ENCODE measurements around the gene B4GALT6.

B4GALT6 gene

GRCh38 chr18:31631526-31631925 is 52.9 kb downstream of the B4GALT6 start:
- no peak for DNase-seq (ENCODE audit: low spot score)

DNA sequence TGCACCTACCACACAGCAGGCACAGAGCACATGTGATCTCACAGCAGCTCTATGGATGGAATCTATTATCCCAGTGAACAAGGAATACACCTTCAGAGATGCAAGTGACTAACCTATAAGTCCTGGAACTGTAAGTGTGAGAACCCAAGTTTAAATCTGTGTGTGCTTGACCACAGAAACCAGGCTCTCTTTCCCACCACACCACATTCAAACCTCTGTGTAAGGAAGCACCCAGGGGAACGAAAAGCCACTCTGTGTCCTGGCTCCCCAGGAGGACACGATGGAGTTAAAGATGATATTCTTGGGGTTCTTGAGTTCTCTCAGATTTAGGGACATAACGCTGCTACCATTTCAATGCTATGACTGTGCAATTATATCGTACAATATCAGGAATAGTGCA is 53.8 kb downstream of the B4GALT6 start:
- DNase-seq (ENCODE audit: low spot score), result no peak

- no peak for DNase-seq (ENCODE audit: low spot score)
Observed at GRCh38 chr18:31626409-31626808, 58.0 kb downstream of the B4GALT6 start.

DNA sequence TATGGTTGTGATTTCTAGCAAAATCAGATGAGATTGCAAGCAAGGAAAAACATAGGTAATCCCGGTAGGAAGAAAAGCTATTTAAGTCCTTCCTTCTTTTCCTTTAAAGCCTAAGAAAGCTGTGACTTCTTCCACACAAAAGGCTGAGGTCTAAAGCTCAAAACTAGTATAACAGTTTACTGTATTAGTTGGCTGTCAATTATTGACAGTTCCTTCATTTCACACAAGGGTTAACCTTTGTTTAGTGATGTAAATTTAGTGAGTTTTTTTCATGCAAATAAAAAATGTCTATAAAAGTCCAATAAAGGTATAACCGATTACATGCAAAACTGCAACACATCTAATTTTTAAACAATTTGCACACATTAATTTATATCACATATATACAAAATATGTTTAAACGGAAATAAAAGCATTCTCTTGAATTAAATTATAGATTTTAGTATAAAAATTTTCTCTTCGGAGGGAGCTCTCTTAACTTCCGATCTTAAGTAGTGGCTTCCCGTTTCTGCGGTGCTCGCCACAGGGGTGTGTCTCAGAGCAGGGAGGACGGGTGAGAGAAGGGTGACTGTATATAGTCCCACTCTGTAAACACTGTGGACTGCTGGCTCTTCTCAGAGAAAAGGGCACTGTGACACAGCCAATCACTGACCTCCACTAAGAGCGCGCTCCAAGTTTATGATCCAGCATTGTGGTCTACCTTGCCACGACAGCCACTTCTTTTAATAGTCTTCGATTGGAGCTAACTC is 59.3 kb downstream of the B4GALT6 start:
- no peak for DNase-seq (ENCODE audit: low spot score)

DNA sequence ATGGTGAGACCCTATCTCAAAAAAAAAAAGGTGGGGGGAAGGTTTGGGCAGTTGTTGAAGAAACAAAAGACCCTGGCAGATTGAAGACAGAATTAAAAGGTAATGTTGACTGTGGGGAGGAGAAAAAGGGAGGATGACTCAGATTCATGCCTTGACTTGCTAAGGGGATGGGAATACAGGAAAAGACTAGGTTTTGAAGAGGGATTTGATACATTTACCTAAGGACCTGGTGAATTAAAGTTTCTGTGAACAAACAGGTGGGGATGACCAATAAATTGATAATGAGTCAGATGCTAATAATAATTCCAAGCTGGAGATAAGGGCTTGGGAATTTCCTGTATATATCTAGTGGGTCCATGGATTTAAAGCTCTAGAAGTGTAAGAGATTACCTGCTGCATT is 65.1 kb downstream of the B4GALT6 start:
- DNase-seq (ENCODE audit: low spot score), result no peak

DNA sequence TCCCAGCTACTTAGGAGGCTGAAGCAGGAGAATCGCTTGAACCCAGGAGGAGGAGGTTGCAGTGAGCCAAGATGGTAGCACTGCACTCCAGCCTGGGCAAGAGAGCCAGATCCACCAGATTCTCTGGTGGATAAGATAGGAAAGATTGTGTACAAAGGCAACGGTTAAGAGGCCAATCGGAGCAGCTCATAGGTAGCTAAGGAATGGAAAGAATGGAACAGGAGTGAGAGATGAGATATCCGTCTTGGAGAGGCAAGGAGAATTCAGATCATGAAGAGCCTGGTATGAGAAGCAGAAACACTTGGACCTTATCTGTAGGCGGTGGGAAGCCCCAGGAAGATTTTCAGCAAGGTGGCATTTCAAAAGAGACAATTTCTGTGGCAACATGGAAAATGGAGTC is 65.6 kb downstream of the B4GALT6 start:
- DNase-seq (ENCODE audit: low spot score), result no peak

GRCh38 chr18:31617031-31617717 is 67.2 kb downstream of the B4GALT6 start:
- DNase-seq (ENCODE audit: low spot score), result no peak

- DNase-seq (ENCODE audit: low spot score), result no peak
Observed at GRCh38 chr18:31616586-31616985, 67.8 kb downstream of the B4GALT6 start.

DNA sequence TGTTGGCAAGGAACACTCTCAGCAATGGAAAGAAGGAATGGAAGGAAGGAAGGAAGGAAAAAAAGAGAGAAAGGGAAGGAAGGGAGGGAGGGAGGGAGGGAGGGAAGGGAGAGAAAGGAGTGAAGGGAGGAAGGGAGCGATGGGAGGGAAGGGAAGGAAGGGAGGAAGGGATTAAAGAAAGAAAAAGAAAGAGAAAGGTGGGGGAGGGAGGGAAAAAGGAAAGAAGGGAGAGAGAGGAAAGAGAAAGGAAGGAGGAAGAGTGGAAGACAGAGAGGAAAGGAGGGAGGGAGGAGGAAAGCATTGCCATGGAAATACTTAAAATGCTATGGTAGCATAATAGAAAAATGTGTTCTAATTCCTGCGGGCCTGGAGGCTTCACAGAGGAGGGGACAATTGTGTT is 70.3 kb downstream of the B4GALT6 start:
- no peak for DNase-seq (ENCODE audit: low spot score)

- DNase-seq (ENCODE audit: low spot score), result no peak
Observed at GRCh38 chr18:31612124-31612523, 72.3 kb downstream of the B4GALT6 start.

GRCh38 chr18:31611511-31611910 is 72.9 kb downstream of the B4GALT6 start:
- no peak for DNase-seq (ENCODE audit: low spot score)

- peak; percentile 68 for DNase-seq (ENCODE audit: low spot score)
Observed at GRCh38 chr18:31610286-31611205, 73.8 kb downstream of the B4GALT6 start.

DNA sequence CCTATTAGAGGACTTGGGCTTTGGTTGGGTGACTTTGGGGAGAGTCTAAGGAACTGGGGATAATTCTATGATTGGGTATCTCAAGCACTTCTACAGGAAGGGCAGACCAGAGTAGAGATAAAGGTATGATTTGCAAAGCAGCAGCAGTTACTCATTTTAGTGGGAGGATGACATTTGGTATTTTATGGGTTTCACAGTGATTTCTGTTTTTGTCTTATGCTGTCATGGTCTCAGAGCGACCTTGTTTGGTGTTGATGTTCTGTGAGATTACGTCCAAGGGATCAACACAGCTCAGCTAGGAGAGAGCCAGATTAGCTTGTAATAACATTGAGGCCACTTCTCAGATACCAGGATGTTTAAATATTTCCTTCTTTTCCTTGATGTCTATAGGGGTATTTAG is 74.5 kb downstream of the B4GALT6 start:
- no peak for DNase-seq (ENCODE audit: low spot score)

DNA sequence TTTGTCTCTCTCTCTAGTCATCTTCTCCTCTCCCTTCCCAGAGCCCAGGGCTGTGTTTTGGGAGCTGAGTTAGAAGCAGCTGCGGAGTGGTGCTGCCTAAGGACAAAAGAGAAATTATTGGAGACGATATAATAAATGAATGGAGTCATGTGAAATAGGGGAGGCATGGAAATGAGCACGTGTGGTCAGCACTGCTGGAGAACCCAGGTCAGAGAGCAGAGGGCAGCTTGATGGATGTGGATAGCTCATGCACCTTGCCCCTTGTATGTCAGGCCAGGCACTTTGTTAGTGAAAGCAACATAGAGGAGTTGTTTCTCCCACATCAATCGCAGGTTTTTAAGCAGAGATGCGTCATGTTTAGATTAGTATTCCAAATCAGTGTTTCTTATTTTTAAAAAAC is 77.0 kb downstream of the B4GALT6 start:
- no peak for DNase-seq (ENCODE audit: low spot score)

DNA sequence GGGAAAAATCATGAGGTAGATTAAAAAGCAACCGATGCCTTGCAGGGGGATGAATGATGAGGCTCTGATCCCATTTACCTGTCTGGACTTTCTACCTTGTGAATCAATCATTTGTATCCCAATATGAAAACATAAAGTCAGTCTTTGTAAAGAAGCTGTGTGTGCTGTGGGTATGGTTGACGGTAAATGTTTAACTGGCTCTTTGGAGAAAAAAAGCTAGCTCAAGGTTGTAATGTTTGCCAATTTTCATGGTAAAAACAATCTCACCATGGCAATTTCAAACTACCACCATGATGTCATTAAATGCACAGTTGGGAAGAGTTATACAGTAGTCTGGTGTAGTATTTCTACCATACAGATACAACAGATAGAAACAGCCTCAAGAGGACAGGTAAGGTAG is 78.1 kb downstream of the B4GALT6 start:
- DNase-seq (ENCODE audit: low spot score), result no peak

DNA sequence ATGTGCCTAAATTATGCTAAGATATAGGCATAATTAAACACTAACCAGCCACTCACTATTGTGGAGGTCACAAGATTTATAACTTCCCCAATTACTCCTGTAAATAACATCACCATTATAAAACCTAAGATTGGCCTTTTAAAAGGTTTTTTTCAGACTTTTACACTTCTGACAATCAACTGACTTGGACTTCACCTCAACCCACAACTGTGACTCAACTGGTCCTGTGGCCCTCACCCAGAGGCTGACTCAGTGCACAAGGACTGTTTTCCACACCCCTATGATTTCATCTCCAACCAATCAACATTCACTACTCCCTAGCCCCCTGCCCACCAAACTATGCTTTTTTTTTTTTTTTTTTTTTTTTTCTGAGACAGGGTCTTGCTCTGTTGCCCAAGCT is 81.1 kb downstream of the B4GALT6 start:
- no peak for DNase-seq (ENCODE audit: low spot score)

DNA sequence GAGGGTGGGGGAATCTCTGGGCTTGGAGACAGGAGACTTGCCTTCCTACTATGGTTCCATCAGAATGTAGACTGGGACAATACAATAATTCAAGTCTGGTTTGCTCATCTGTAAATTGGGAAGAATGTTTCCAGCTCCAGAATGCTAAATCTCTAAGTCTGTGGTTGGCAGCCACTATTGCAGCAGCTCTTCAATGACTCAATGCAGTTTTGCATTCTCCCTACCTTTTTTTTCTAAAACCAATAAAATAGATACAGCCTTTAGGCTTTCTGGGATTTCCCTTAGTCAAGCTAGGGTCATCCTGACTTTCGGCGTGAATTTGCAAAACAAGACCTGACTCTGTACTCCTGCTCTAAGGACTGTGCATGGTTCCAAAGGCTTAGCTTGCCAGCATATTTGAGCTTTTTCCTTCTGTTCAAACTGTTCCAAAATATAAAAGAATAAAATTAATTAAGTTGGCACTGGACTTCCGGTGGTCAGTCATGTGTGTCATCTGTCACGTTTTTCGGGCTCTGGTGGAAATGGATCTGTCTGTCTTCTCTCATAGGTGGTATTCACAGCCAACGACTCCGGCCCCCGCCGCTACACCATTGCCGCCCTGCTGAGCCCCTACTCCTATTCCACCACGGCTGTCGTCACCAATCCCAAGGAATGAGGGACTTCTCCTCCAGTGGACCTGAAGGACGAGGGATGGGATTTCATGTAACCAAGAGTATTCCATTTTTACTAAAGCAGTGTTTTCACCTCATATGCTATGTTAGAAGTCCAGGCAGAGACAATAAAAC is 86.2 kb downstream of the B4GALT6 start:
- no peak for DNase-seq (ENCODE audit: low spot score)

- DNase-seq (ENCODE audit: low spot score), result no peak
Observed at GRCh38 chr18:31596081-31596872, 88.1 kb downstream of the B4GALT6 start.

DNA sequence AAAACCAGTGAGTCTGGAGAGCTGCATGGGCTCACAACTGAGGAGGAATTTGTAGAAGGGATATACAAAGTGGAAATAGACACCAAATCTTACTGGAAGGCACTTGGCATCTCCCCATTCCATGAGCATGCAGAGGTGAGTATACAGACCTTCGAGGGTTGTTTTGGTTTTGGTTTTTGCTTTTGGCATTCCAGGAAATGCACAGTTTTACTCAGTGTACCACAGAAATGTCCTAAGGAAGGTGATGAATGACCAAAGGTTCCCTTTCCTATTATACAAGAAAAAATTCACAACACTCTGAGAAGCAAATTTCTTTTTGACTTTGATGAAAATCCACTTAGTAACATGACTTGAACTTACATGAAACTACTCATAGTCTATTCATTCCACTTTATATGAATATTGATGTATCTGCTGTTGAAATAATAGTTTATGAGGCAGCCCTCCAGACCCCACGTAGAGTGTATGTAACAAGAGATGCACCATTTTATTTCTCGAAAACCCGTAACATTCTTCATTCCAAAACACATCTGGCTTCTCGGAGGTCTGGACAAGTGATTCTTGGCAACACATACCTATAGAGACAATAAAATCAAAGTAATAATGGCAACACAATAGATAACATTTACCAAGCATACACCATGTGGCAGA is 89.1 kb downstream of the B4GALT6 start:
- no peak for DNase-seq (ENCODE audit: low spot score)

DNA sequence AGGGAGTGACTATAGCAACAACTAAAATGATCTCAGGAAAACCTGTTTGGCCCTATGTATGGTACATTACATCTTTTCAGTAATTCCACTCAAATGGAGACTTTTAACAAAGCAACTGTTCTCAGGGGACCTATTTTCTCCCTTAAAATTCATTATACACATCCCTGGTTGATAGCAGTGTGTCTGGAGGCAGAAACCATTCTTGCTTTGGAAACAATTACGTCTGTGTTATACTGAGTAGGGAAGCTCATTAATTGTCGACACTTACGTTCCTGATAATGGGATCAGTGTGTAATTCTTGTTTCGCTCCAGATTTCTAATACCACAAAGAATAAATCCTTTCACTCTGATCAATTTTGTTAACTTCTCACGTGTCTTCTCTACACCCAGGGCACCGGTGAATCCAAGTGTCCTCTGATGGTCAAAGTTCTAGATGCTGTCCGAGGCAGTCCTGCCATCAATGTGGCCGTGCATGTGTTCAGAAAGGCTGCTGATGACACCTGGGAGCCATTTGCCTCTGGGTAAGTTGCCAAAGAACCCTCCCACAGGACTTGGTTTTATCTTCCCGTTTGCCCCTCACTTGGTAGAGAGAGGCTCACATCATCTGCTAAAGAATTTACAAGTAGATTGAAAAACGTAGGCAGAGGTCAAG is 91.7 kb downstream of the B4GALT6 start:
- DNase-seq (ENCODE audit: low spot score), result no peak
